NCI-H1436 treated with DMSO at 0.1 percent for 48 hours (cell line): Measurements from ENCODE around the gene WDFY2.

Experiments
- DNase-seq: peaks from one replicate; lab custom pipeline; 2025; lab: John Stamatoyannopoulos, UW

The WDFY2 gene

DNA sequence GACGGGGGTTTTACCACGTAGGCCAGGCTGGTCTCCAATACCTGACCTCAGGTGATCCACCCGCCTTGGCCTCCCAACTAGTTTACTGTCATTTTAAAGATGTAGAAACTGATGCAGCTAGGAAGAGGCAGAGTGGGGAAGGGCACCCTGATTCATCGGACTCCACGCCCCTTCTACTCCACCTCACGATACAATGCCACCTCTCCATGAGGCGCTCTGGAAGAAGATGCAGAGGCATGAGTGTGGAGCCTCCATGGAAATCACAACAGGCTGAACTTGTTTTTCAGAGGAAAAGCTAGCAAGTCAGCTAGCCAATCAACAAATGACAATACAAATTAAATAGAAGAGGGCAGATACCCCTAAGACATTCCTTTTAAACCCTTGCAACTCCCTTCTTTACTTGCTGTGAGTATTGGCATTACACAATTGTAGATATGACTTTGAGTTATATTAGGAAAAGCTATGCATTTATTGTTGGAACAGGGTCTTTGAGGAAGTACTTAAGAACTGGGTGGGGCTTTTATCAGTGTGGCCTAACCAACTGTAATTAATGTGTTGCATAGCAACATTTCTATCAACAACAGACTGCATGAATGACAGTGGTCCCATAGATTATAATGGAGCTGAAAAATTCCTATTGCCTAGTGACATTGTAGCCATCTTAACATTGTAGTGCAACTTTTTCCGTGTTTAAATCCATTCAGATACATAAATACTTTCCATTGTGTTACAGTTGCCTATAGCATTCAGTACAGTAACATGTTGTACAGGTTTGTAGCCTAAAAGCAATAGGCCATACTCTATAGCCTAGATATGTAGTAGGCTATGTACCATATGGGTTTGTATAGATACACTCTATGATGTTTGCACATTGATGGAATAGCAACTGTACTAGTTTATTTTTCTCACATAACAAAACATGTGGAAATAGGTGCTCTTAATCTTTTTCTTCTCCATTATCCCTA is 17.6 kb downstream of the WDFY2 start:
- DNase-seq, result no peak

DNA sequence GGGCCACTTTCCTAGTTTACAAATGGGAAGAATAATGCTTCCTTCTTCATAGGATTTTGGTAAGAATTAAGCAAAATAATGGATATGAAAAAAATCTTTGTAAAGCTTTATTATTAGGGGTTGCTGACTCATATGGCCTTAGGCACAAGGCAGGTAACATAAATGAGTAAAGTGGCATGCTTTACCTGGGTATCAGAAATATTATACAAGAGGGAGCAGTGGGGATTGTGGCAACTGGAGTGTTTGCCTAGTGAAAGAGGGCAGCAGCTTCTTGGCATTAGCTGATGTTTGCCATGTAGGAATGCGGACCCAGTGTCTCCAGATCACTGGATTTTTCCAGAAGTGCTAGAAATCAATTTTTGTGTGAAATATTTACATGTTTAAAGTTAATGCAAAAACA is 19.5 kb downstream of the WDFY2 start:
- no peak for DNase-seq

DNA sequence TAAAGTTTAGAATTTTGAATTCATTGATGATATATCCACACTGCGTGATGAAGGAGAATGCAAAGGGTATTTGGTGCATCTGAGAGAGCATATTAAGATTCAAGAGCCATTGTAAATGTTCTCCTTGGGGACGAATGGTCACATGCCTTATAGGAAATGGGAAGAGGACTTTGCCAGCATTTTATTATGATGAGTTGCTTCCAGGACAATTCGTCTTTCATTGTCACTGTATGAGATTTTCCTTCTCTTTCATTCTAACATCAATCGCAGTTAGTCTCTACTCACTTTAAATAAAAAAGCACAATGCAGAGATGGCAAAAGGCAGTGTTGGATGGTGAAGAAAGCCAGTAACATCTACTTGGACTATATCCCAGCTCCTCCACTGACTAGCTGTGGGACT is 21.4 kb downstream of the WDFY2 start:
- DNase-seq, result no peak

DNA sequence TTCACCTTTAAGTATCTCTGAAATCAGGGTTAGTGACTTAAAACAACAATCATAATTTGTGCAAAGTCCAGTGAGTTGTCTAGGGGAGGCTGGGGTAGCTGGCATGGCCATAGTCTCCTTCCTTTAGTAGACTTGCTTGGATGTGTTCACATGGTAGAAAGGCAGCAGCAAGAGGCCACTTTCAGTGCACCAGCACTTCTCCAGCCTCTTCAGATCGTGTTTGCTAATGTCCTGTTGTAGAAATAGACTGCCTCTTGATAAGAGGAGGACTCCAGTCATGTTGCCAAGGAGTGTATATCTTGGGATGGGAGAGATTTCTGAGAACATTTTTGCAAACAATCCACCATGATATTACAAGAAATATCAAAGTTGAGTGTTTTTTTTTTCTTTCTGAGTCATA is 22.9 kb downstream of the WDFY2 start:
- no peak for DNase-seq

DNA sequence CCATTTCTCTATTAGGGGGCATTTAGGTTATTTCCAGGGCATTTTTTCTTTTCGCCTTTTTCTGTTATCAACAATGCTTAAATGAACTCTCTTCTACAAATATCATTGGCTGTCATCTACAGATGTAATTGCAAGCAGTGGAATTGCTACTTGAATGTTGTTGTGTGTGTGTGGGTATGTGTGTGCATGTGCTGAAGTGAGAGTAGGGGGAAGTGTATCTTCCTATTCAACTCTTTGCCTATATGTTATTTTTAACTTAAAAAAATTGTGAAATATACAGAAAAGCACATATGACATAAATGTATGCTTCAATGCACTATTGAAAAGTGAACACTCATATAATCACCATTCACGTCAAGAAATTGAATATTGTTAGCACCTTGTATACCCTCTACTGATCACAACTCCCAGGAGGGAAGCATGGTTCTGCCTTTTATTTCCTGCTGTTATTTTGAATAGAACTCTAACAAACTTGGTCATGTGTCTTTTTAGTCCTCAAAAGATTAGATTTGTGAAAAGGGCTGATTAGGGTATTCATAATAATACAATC is 24.7 kb downstream of the WDFY2 start:
- DNase-seq, result no peak

DNA sequence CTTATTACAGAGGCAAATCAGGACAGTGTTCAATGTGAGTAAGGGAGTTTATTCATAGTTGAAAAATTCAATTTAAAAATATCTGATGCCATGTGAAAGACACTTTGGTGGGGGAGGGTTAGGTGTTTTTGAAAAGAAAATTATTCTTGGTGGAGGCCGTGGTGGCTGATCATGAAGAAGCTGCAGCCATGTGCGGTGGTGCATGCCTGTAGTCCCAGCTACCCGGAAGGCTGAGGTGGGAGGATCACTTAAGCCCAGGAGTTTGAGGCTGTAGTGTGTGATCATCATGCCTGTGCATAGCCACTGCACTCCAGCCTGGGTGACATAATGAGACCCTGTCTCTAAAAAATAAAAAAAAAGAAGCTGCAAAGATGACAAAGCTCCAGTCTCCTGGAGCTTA is 28.6 kb downstream of the WDFY2 start:
- no peak for DNase-seq

DNA sequence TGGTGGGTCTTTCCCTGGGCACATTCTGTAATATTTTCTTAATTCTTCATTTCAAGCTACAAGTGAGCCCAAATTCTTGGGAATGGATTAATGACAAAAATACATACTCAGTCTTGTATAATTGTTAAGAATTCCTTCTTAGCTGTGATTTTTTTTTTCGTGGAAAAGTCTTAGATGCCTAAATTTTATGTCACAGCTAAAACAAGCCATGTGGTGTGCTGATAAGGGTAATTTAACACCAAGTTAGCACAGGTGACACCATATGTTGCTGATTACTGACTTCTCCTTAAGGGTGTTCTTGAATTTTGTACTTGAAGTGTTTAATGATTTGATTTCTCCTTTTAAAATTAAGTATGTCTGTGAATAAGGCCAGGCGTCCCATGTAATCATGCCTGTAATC is 29.3 kb downstream of the WDFY2 start:
- DNase-seq, result no peak

DNA sequence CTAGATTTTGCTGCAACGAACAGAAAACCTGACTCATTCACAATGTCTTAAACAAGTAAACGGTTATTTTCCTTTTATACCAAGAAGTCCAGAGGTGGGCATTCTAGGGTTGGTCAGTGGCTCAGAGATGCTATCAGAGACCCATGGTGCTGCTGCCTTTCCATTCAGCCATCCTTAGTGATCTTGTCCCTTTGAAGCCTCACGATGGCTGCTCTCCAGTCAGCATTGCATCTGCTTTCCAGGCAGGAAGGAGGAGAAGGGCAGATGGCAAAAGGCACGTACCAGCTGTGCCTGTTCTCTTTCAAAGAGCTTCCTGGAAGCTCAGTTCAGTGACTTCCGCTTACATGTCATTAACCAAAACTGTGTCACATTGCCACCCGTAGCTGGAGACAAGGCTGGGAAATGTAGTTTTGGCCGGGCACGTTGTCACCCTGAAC is 30.1 kb downstream of the WDFY2 start:
- no peak for DNase-seq

DNA sequence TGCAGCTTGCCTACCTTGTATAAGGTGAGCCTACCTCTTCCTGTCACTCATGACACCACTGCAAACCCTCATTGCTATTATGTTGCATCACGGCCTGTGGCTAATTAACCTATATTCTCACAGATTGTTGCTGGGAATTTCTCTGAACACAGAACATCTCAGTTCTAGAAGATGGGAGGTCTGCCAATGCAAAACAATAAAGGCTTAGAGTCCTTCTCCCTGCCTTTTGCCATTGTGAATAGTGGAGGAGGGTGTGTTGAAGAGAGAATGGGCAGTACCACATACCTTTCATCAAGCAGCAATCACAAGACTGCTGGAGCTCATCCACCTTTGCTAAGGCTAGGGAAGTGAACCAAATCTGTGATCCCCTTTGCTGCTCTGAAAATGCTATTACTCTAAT is 34.4 kb downstream of the WDFY2 start:
- DNase-seq, result no peak

DNA sequence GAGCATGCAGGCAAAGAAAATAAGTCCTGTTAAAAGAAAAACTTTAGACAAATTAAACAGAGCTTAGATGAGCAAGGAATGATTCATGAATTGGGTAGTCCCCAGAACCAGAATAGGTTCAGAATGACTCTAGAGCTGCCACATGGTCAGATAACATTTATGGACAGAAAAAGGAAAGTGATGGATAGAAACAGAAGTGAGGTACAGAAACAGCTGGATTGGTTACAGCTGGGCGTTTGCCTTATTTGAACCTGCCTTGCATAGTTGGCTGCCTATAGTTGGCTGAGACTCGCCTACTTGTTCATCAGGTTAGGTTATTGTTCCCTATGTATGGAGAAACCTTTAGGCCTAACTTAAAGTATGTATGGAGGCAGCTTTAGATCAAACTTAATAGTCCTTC is 35.4 kb downstream of the WDFY2 start:
- no peak for DNase-seq

DNA sequence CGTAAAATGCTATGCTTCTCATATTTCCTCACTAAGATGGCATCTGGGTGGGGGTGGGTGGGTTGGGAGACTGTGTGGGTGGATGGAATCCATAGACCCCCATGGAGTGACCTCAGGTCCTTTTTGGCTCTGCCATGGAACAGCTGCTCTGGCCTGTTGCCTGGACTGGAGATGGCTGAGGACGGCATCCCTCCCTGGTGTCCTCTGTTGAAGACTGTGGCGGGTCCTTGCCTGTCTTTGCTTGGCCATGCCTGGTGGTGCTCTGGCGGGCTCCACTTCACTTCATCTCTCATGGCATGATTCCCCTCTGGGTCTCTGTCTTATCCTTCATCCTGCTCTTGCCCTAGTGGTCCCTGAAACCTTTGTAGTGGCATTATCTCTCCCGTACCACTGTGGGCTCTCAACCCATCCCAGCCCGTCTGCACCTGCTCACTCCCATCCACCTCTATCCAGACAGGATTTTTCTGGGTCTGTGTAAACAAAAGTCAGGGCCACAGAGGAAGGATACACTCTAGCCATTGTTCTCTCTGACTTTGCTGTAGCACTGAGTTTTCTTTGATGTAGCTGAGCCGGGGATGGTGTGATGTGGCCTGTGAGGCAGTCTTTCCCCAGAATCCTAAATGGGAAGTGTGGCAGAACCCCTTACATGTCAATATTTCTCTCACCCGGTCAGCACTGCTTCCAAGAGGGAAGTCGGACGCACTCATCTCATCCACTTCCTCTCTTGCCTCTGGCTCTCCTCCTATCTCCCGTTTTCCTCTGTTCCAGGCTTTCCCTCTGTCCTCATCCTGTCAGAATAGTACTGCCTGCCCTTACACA is 36.1 kb downstream of the WDFY2 start:
- no peak for DNase-seq

DNA sequence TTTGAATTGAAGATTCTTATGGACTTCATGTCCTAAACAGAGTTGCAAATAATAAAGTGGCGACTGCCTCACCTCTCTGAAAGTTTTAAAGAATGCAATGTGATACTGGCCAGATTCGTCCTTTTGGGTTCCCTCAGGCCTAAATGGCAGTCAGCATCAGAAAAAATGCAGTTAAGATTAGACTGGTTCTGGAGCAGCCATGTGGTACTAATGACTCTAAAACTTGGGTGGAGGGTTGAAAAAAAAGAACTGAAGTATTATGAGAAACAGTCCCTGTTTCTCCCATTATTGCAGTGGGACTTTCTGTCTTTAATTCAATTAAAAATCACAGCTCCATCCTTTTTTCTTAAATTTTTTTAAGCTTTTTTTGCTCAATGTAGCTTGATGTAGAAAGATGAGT is 37.3 kb downstream of the WDFY2 start:
- no peak for DNase-seq

DNA sequence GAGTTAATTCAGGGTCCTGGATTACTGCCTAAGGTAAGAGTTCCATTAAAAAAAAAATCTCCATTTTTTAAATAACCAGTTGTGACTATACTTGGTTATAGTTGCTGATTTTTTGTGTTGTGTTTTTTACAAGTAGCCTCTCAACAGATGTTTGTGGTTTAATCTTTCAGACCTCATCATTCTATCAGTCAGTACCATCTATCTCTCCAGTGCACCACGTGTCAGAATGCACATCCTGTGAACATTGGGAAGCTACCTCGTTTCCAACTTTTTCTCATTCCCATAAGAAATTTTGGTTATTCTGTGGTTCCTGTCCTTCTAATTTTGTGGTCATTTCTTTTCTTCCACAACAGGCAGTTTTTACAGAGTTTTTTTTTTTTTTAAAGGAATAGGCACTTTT is 39.2 kb downstream of the WDFY2 start:
- DNase-seq, result no peak

DNA sequence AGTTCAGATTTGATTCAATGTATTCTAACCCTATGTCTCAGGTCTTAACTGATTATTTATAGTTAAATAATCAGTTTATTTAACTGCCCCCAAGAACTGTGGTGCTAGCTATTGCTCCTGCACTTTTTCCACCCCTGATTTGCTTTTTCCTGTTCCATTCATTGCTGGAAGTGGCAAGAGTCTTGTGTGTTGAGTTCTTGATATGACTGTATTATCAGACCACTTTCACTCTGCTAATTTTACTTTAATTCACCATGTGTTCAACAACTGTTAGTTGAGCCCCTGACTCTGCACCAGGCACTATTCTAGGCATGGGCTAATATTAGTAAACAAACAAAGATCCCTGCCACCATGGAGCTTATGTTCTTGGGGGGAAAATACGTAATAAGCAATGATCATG is 39.9 kb downstream of the WDFY2 start:
- no peak for DNase-seq

DNA sequence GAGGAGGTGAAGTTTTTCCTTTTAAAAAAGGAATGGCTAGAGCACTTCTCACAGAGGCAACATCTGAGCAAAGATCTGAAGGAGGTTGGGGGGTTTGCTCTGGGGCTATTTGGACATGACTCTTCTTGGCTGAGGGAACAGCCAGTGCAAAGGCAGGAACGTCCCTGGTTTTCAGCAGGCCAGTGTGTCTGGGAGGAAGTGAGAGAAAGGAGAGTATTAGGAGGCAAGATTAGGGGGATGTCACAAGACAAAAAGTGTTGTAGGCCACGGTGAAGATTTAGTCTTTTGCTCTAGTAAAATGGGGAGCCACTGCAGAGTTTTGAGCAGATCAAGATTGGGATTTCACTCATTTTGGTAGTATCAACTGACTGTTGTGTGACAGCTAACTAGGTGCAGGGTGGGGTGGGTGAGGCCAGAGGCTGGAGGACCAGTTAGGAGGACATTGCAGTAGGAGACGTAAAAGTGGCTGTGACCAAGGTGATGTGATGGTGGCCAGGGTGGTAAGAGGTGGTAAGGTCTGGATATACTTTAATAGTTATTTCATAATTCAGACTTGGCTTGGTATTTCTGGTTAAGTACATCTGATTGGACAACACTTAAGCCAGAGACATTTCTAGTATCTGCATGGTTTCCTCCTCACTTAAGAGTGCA is 40.6 kb downstream of the WDFY2 start:
- no peak for DNase-seq

DNA sequence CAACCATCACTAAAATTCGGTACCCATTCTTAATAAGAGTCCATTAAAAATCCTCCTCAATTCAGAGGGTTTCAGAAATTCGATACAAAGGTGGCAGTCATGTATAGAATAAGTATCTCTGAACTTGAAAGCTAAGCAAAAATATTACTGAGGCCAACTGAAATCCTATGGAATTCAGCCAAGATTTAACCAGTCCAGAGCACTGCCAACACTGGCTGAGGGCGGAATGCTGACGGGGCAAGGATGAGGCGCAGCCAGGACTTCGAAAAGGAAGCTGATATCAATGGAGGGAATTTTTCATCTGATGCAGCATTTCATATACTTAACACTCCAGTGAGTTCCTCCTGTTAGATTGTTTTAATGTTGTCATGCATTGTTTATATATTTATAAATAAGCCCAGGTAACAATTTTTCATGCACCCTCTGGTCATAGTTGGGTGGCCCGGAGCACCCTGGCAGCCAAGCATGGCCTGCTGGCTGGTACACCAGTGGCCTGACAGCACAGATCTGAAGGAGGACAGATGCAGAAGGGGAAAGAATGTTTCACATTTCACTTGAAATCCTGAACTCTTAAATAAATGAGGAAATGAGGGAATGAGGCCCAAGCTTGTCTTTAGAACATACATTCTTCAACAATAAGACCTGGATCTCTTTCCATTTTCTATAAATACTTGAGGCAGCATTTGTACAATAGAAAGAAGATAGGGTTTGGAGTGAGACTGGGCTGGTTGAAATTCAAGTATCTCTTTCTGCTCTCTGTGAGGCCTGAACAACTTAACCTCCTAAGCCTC is 41.5 kb downstream of the WDFY2 start:
- no peak for DNase-seq

DNA sequence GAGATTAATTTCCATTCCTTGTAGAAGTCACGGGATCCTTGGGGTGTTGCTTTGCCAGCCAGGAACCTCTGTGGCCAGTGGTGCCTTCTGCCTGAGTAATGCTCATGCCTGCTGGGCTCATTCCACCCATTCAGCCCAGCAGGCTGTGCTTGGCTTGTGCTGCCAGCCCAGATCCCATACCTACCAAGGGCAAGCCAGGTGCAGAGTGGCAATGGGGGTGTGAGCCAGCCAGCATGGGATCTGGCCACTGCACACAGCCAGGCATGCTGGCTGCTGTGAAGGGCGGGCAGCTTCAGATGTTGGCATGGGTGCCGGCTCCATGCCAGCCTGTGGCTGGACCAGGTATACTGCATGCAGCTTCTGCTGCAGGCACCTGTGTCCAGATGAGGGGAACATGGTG is 42.5 kb downstream of the WDFY2 start:
- no peak for DNase-seq

DNA sequence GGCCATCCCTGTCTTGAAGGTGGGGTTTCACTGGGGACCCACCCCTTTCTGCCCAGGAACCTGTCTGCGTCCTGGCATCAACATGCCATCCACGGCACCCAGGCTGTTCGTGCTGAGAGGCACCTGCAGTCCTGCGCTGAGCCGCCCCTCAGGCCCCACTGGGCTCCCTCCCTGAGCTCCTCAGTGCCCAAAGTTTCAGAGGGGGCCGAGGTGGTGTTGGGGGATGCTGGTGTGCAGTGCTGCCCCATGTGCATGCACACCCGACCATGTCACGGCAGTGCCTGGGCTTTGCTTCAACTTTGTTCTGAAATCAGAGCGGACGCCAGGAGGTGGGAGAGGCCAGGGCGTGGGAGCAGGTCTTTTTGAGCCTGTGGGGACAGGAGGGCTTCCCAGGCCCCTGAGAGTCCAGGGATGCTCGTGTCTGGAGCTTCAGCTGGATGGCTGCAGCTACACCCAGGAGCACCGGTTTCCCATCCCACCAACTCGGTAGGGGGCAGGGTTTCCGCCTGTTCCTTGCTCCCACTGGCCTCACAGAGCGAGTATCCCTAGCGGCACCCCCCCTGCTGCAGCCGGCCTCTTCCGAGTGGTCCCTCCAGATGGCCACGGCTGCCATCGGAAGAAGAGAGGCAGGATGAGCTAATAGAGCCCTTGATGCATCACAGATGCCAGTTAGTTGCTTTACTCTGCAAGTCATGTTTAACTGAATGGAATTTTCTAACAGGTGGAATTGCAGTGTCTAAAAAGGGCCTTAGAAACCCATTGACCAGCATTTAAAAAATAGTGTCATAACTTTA is 44.0 kb downstream of the WDFY2 start:
- no peak for DNase-seq

DNA sequence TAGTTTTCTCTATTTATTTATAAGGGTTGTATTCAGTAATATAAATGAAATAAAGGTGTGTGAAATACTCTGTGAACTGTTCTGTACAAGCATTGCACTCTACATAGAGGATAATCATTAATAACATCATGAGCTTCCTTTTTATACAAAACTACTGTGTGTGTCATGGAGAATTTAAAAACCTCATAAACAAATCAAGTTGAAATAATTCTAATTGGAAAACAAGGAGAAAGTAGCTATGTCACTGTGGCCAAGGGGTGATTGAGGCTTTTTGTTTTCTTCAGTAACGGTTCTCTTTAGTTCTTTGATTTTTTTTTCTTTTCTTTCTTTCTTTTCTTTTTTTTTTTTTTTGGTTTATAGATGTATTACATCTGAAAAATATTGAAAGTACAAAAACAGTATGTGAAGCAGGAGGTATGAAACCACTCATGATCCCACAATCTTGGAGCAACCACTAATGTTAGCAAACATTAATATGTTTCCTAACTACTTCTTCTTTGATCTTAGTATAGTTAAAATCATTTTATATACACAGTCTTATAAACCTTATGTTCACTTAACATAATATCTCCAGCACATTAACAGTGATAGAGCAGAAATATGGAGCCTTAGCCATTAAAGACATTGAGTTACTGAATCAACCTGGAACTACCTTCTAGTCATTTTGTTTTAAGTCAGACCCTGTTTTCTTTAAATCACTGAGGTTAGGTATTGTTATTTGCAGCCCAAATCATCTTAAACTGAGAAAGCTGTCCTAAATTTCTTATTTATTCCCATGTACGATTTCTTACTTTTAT is 45.4 kb downstream of the WDFY2 start:
- no peak for DNase-seq

DNA sequence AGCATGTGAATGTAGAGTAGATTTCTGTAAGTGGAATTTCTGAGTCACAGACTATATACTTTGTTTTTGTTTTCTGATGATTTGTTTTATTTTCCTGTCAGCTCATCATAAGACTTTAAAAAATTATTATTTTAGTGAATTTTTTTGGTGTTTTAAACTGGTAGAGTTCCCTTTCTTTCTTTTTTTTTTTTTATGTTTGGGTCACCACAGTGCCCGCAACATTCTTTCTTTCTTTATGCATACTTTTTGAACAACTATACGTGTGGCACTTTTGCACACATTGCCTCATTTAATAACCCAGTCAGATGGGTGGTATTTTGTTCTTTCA is 46.0 kb downstream of the WDFY2 start:
- no peak for DNase-seq
